Pancreas (tissue), 10 donors: ENCODE results near the gene TMEM61. TPM values are rescaled to one million over a fixed set of nuclear protein-coding genes. Genes with fewer than 3 reads are reported as not detected.
A peak's percentile ranks its signal among the peaks of the same experiment; 100 is the strongest.

Source experiments
- ATAC-seq, 4 donors: fragments of 200-7000 bp; cut with Tn5 transposase; one replicate each; pipeline versions ENCODE4 v1.8.0 to v1.9.1; 2020; ENCODE audit warnings: mild to moderate bottlenecking in 4 of 4, moderate library complexity in 4 of 4
- DNase-seq, 6 donors: peaks; one replicate each; pipeline ENCODE4 v3.0.0-alpha.2; 2020
- FAIRE-seq: peaks from 2 replicates; lab custom pipeline; 2012; peaks lifted over from hg19 to GRCh38; lab: Jason Lieb, UNC
- H3K27ac ChIP-seq, 4 donors: fragments of 200-600 bp; sonication (generic); 1 replicate in 3 of 4; 2 replicates in 1 of 4; pipeline versions ENCODE4 v1.5.0 to v1.8.0; 2020
- H3K27me3 ChIP-seq, 4 donors: fragments of 200-600 bp; one replicate each; pipeline ENCODE4 v1.8.0; 2021
- H3K36me3 ChIP-seq, 3 donors: fragments of 200-600 bp; sonication (generic) in 1 of 3; one replicate each; pipeline versions ENCODE4 v1.5.0 to v1.8.0; 2020 to 2021
- H3K4me1 ChIP-seq, 3 donors: fragments of 200-600 bp; one replicate each; pipeline ENCODE4 v1.8.0; 2021
- H3K4me3 ChIP-seq, 4 donors: fragments of 200-600 bp; sonication (generic) in 2 of 4; one replicate each; pipeline versions ENCODE4 v1.5.0 to v1.8.0; 2020 to 2021
- H3K9me3 ChIP-seq, 4 donors: fragments of 200-600 bp; one replicate each; pipeline ENCODE4 v1.8.0; 2021
- WGBS, 2 donors: extraction: QIAGEN DNeasy Blood & Tissue Kit; methylation state at CpG; one replicate each; pipeline ENCODE4 v1.1.7; 2013; 5-methylcytosine and 5-hydroxymethylcytosine counted together
- intact Hi-C, 3 donors: fragments of 100-400 bp; cut with DNase I; formaldehyde crosslinking; loops; one replicate each; pipeline versions ENCODE4 v1.11.1 to v1.14.2; 2022
- polyA plus RNA-seq, 2 donors: library from polyadenylated mRNA; stranded (reverse); fragments of 200-250 nt; gene quantifications; one replicate each; pipeline ENCODE4 v1.2.3, GENCODE V29; 2013
- total RNA-seq, 6 donors: library from RNA; stranded (reverse); fragmentation: NEBNext Ultra II Directional in 4 of 6; extraction: Animal tissue kit (Norgen Biotek cat#: 25700) in 4 of 6; gene quantifications; one replicate each; pipeline versions ENCODE4 v1.2.1 to v1.2.4, GENCODE V29; 2021 to 2023
- TF ChIP-seq, protein P1 (sequence below), 4 donors: fragments of 200-600 bp; sonication (generic) in 3 of 4; IDR thresholded peaks; one replicate each; pipeline versions ENCODE4 v1.5.0 to v1.8.0; 2021; ENCODE audit warnings: antibody characterized with exemption in 4 of 4
- donor health status: healthy with polysubstance abuse.
- donor health status: DM: no; HTN: no; CAD: no; lungs with moderate emphysema.
- donor health status: DM: no; HTN: no; CAD: no.
- donor health status: control.
- donor health status: control.
- donor health status: Bipolar disorder and iron deficiency.
- donor health status: DM: yes; HTN: yes; CAD: no.
- donor health status: DM: no; HTN: no; CAD: no.
- donor health status: DM: no; HTN: no; CAD: no.
- donor health status: DM: yes; HTN: yes; CAD: no.

The TMEM61 gene
- total and polyA plus RNA-seq, 8 donors: 1.1 to 15.6 (median 1.7) TPM

DNA sequence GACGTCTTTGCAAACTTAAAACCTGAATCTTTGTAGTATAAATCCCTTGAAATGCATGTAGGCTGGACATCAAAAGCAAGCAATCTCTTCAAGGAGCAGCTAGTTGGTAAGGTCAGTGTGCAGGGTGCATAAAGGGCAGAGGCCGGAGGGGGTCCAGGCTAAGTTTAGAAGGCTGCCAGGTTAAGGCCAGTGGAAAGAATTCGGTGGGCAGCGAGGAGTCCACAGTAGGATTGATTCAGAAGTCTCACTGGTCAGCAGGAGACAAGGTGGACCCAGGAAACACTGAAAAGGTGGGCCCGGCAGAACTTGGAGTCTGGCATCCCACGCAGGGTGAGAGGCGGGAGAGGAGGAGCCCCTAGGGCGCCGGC lies 58.5 kb downstream of the TMEM61 start:
- TF ChIP-seq, protein P1, sequence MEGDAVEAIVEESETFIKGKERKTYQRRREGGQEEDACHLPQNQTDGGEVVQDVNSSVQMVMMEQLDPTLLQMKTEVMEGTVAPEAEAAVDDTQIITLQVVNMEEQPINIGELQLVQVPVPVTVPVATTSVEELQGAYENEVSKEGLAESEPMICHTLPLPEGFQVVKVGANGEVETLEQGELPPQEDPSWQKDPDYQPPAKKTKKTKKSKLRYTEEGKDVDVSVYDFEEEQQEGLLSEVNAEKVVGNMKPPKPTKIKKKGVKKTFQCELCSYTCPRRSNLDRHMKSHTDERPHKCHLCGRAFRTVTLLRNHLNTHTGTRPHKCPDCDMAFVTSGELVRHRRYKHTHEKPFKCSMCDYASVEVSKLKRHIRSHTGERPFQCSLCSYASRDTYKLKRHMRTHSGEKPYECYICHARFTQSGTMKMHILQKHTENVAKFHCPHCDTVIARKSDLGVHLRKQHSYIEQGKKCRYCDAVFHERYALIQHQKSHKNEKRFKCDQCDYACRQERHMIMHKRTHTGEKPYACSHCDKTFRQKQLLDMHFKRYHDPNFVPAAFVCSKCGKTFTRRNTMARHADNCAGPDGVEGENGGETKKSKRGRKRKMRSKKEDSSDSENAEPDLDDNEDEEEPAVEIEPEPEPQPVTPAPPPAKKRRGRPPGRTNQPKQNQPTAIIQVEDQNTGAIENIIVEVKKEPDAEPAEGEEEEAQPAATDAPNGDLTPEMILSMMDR (IDR thresholded peaks at IDR 0.05): no peak
- H3K4me1 ChIP-seq: no peaks in the 10 kb centered on the region
- H3K9me3 ChIP-seq: no peaks in the 10 kb centered on the region
- ATAC-seq (no peak), DNase-seq (no peak), FAIRE-seq (no peak)
- H3K36me3 ChIP-seq: no peaks in the 10 kb centered on the region
- H3K27me3 ChIP-seq: peaks cover 0 to 6% (median 0%) of the 10 kb centered on the region in 4 donors
- peak overlapping the region in 3 of 4 donors; percentile 30 to 42 (median 35) for H3K4me3 ChIP-seq
- H3K27ac ChIP-seq: no peak overlapping the region
- 36 to 40% methylated on average over 9 of the region's 9 CpGs for WGBS, 2 donors
- intact Hi-C loops: no loop called here

DNA sequence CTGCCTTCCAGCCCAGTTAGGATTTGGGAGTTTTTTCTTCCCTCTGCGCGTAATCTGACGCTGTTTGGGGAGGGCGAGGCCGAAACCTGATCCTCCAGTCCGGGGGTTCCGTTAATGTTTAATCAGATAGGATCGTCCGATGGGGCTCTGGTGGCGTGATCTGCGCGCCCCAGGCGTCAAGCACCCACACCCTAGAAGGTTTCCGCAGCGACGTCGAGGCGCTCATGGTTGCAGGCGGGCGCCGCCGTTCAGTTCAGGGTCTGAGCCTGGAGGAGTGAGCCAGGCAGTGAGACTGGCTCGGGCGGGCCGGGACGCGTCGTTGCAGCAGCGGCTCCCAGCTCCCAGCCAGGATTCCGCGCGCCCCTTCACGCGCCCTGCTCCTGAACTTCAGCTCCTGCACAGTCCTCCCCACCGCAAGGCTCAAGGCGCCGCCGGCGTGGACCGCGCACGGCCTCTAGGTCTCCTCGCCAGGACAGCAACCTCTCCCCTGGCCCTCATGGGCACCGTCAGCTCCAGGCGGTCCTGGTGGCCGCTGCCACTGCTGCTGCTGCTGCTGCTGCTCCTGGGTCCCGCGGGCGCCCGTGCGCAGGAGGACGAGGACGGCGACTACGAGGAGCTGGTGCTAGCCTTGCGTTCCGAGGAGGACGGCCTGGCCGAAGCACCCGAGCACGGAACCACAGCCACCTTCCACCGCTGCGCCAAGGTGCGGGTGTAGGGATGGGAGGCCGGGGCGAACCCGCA lies 59.1 kb downstream of the TMEM61 start, which contains the start of gene PCSK9:
Gene PCSK9, plus strand, starts transcription at position 207 of the 741 bp plus-strand sequence. Its CDS starts 290 bp downstream, at position 497.
- DNase-seq (peak in 5 of 6 donors; percentile 15 to 68 (median 46)), FAIRE-seq (no peak), ATAC-seq (peak; percentile 62 to 71 (median 70))
- no peaks in the 10 kb centered on the region for H3K36me3 ChIP-seq
- intact Hi-C loops: no loop called here
- H3K27me3 ChIP-seq: peaks cover 0 to 6% (median 0%) of the 10 kb centered on the region in 4 donors
- no peaks in the 10 kb centered on the region for H3K9me3 ChIP-seq
- H3K4me3 ChIP-seq: peak within 1 kb of the TSS; percentile 6 to 42 (median 32)
- TF ChIP-seq, protein P1 (IDR thresholded peaks at IDR 0.05): no peak
- no peaks in the 10 kb centered on the region for H3K4me1 ChIP-seq
- WGBS, 2 donors: 1 to 2% methylated on average over 64 to 67 of the region's 67 CpGs
- no peak within 1 kb of the TSS for H3K27ac ChIP-seq

DNA sequence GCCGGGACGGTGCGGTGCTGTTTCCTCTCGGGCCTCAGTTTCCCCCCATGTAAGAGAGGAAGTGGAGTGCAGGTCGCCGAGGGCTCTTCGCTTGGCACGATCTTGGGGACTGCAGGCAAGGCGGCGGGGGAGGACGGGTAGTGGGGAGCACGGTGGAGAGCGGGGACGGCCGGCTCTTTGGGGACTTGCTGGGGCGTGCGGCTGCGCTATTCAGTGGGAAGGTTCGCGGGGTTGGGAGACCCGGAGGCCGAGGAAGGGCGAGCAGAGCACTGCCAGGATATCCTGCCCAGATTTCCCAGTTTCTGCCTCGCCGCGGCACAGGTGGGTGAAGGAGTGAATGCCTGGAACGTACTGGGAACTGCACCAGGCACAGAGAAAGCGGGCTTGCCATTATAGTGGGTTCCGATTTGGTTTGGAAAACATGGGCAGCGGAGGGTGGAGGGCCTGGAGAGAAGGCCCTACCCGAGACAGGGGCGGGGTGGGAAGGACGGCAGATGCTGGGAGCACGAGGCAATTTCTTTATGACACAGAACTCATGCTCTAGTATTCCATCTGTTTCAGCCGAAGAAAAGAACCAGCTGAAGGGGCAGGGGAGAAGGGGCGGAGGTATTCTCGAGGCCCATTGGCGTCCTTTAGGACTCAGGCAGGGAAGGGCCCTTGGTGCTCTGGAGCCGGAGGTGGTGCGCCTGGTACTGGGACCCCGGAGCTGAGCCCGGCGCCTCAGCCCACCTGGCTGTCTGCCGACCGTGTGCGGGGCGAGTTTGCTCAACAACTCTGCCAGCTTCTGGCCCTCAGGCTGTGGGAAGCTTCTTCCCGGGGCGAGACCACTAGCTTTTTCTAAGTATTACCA lies 59.9 kb downstream of the TMEM61 start:
- peak overlapping the region; percentile 6 to 42 (median 32) for H3K4me3 ChIP-seq
- ATAC-seq (peak; percentile 52 to 75 (median 70)), DNase-seq (peak in 3 of 6 donors; percentile 57 to 75 (median 58)), FAIRE-seq (no peak)
- TF ChIP-seq, protein P1 (IDR thresholded peaks at IDR 0.05): no peak
- 8 to 9% methylated on average over 49 of the region's 49 CpGs for WGBS, 2 donors
- H3K27me3 ChIP-seq: peaks cover 0 to 6% (median 0%) of the 10 kb centered on the region in 4 donors
- H3K9me3 ChIP-seq: no peaks in the 10 kb centered on the region
- no peaks in the 10 kb centered on the region for H3K36me3 ChIP-seq
- intact Hi-C loops: no loop called here
- no peaks in the 10 kb centered on the region for H3K4me1 ChIP-seq
- H3K27ac ChIP-seq: no peak overlapping the region

DNA sequence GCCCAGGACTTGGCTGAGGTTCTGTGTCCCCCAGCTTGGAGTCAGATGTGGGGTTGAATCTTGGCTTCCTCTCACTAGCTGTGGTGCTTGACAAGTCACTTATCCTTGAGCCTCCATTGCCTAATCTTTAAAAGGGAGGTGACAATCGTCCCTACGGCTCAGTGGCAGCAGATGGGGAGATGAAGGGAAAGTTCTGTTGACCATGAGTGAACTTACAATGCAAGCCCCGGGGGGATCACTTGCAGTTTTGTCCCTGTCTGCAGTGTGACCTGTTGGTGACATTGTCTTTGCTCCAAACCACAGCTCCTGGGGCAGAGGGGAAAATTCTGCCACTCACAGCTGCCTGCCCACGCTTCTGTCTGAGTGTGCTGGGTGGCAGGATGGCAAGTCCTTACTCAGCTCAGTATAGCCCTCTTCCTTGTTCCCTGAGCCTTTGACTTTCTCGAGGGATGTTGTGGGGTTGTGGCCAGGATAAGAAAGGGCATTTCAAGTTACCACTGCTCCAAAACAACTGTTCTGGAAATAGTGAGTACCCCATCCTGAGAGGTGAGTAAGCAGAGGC lies 60.6 kb downstream of the TMEM61 start:
- TF ChIP-seq, protein P1 (IDR thresholded peaks at IDR 0.05): no peak
- DNase-seq (no peak), FAIRE-seq (no peak), ATAC-seq (peak in 2 of 4 donors; percentile 2 to 9)
- Histone ChIP-seq H3K36me3 (no peaks in the 10 kb centered on the region), H3K4me3 (peak overlapping the region in 3 of 4 donors; percentile 7 to 35 (median 30)), H3K27ac (no peak overlapping the region), H3K9me3 (no peaks in the 10 kb centered on the region), H3K4me1 (no peaks in the 10 kb centered on the region), H3K27me3 (peaks cover 0 to 6% (median 0%) of the 10 kb centered on the region in 4 donors)
- WGBS, 2 donors: 35 to 38% methylated on average over 5 of the region's 5 CpGs
- intact Hi-C loops: no loop called here
